Stomach (tissue), 4 donors: ENCODE data around the gene SGPP2.

Experiments
- EP300 ChIP-seq: sonication (generic); formaldehyde crosslinking; IDR thresholded peaks from one replicate; pipeline ENCODE4 v1.6.1; 2017; ENCODE audit warnings: antibody characterized with exemption
- POLR2A ChIP-seq, 4 donors: fragments of 450-650 bp; IDR thresholded peaks; one replicate each; pipeline ENCODE4 v1.6.1; 2016; ENCODE audit warnings: antibody characterized with exemption in 4 of 4, control low read depth in 2 of 4, mild to moderate bottlenecking in 1 of 4, moderate library complexity in 1 of 4
- POLR2AphosphoS5 ChIP-seq, 3 donors: sonication (generic); formaldehyde crosslinking; IDR thresholded peaks; one replicate each; pipeline ENCODE4 v1.6.1; 2016; ENCODE audit warnings: antibody characterized with exemption in 3 of 3
- TF ChIP-seq, protein P1 (sequence below), 7 experiments: fragments of 450-650 bp in 4 of 7; fragments of 200-600 bp in 3 of 7; sonication (generic) in 3 of 7; IDR thresholded peaks; one replicate each; pipeline ENCODE4 v1.5.1; 2016 to 2019; ENCODE audit warnings: antibody characterized with exemption in 7 of 7, control low read depth in 2 of 7, mild to moderate bottlenecking in 1 of 7

DNA sequence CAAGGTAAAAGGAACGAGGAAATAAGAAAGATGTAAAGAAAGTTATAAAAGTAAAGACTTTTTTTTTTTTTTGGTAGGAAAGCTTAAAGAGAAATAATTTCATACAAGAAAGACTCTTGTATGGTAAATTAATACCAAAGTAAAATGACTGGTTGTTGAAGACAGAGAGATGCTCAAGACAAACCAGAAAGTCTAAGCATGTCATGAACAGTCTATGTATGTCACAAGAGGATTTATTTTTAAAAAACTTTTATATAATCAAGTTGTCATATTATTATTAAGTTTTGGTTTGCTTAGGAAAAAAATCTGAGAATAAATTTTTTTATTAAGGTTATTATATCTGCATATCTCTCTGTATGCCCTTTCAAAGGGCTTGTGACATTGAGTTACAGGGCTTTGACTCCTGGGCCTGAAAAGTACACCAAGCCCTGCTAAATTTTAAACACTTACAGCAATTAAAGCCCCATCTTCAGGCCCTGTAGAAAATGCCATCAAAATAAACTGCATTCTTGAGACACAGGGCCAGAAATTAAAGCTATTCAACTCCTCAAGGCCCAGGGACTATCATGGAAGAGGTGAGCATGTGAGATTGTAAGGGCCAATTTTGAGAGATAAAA, 10.9 kb upstream of the SGPP2 start:
- no peak for TF ChIP-seq EP300
- no peak for TF ChIP-seq POLR2AphosphoS5 (IDR thresholded peaks at IDR 0.05)
- no peak for TF ChIP-seq POLR2A (IDR thresholded peaks at IDR 0.05)
- TF ChIP-seq, protein P1, sequence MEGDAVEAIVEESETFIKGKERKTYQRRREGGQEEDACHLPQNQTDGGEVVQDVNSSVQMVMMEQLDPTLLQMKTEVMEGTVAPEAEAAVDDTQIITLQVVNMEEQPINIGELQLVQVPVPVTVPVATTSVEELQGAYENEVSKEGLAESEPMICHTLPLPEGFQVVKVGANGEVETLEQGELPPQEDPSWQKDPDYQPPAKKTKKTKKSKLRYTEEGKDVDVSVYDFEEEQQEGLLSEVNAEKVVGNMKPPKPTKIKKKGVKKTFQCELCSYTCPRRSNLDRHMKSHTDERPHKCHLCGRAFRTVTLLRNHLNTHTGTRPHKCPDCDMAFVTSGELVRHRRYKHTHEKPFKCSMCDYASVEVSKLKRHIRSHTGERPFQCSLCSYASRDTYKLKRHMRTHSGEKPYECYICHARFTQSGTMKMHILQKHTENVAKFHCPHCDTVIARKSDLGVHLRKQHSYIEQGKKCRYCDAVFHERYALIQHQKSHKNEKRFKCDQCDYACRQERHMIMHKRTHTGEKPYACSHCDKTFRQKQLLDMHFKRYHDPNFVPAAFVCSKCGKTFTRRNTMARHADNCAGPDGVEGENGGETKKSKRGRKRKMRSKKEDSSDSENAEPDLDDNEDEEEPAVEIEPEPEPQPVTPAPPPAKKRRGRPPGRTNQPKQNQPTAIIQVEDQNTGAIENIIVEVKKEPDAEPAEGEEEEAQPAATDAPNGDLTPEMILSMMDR (IDR thresholded peaks at IDR 0.05), result no peak
